ENCODE measurements around the gene CNIH2.

DNA sequence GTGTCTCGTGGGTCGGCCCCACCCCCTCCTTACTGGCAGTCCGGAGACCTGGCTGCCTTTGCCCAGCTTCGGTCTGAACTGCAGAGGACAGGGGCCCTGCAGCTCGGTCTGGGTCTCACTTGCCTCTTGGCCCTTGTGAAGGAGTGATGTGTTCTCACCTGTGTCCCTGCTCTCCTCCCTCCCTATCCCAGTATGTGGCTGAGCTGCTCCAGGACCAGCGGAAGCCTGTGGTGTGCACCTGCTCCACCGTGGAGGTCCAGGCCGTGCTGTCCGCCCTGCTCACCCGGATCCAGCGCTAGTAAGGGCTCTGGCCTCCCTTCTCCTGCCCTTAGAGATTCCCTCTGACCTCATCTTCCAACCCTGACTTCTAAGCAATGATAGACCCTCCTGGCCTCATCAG, 45.2 kb upstream of the CNIH2 start:
- TF ChIP-seq, protein P1, sequence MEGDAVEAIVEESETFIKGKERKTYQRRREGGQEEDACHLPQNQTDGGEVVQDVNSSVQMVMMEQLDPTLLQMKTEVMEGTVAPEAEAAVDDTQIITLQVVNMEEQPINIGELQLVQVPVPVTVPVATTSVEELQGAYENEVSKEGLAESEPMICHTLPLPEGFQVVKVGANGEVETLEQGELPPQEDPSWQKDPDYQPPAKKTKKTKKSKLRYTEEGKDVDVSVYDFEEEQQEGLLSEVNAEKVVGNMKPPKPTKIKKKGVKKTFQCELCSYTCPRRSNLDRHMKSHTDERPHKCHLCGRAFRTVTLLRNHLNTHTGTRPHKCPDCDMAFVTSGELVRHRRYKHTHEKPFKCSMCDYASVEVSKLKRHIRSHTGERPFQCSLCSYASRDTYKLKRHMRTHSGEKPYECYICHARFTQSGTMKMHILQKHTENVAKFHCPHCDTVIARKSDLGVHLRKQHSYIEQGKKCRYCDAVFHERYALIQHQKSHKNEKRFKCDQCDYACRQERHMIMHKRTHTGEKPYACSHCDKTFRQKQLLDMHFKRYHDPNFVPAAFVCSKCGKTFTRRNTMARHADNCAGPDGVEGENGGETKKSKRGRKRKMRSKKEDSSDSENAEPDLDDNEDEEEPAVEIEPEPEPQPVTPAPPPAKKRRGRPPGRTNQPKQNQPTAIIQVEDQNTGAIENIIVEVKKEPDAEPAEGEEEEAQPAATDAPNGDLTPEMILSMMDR (conservative IDR thresholded peaks at IDR 0.05; ENCODE audit: low read depth in 2 of 2): no peak
- TF ChIP-seq EZH2 (IDR thresholded peaks at IDR 0.05; ENCODE audit: low read depth, unreplicated experiment) (no peak), POLR2AphosphoS5 (IDR thresholded peaks at IDR 0.05; ENCODE audit: low read depth) (no peak), EZH2phosphoT487 (IDR thresholded peaks at IDR 0.05; ENCODE audit: unreplicated experiment) (no peak), JUNB (IDR thresholded peaks at IDR 0.05; ENCODE audit: unreplicated experiment) (no peak), ZNF114 (CRISPR knock-in tag; IDR thresholded peaks at IDR 0.05) (no peak), ZNF331 (CRISPR knock-in tag; IDR thresholded peaks at IDR 0.05; ENCODE audit: low read depth) (no peak), STAT1 (IDR thresholded peaks at IDR 0.05; ENCODE audit: unreplicated experiment) (no peak)
- TF ChIP-seq, protein P2, sequence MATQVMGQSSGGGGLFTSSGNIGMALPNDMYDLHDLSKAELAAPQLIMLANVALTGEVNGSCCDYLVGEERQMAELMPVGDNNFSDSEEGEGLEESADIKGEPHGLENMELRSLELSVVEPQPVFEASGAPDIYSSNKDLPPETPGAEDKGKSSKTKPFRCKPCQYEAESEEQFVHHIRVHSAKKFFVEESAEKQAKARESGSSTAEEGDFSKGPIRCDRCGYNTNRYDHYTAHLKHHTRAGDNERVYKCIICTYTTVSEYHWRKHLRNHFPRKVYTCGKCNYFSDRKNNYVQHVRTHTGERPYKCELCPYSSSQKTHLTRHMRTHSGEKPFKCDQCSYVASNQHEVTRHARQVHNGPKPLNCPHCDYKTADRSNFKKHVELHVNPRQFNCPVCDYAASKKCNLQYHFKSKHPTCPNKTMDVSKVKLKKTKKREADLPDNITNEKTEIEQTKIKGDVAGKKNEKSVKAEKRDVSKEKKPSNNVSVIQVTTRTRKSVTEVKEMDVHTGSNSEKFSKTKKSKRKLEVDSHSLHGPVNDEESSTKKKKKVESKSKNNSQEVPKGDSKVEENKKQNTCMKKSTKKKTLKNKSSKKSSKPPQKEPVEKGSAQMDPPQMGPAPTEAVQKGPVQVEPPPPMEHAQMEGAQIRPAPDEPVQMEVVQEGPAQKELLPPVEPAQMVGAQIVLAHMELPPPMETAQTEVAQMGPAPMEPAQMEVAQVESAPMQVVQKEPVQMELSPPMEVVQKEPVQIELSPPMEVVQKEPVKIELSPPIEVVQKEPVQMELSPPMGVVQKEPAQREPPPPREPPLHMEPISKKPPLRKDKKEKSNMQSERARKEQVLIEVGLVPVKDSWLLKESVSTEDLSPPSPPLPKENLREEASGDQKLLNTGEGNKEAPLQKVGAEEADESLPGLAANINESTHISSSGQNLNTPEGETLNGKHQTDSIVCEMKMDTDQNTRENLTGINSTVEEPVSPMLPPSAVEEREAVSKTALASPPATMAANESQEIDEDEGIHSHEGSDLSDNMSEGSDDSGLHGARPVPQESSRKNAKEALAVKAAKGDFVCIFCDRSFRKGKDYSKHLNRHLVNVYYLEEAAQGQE (IDR thresholded peaks at IDR 0.05; ENCODE audit: unreplicated experiment): no peak
- TF ChIP-seq, protein P3, sequence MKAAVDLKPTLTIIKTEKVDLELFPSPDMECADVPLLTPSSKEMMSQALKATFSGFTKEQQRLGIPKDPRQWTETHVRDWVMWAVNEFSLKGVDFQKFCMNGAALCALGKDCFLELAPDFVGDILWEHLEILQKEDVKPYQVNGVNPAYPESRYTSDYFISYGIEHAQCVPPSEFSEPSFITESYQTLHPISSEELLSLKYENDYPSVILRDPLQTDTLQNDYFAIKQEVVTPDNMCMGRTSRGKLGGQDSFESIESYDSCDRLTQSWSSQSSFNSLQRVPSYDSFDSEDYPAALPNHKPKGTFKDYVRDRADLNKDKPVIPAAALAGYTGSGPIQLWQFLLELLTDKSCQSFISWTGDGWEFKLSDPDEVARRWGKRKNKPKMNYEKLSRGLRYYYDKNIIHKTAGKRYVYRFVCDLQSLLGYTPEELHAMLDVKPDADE (IDR thresholded peaks at IDR 0.05): no peak

Data from GM23338 (cell line).